Skeletal muscle tissue (tissue), 4 donors: ENCODE data around the gene RAPGEF6. TPM values are rescaled to one million over a fixed set of nuclear protein-coding genes. Genes with fewer than 3 reads are reported as not detected.

Experiments used
- H3K27ac ChIP-seq: one replicate; pipeline ENCODE4 v1.7.0; 2013; ENCODE audit warnings: mild to moderate bottlenecking, low read depth, low read length, inconsistent platforms
- H3K27me3 ChIP-seq, 3 donors: one replicate each; pipeline ENCODE4 v1.7.0; 2013; ENCODE audit warnings: low read length in 3 of 3; ENCODE audit not compliant: control insufficient read depth in 3 of 3, insufficient read depth in 3 of 3
- H3K36me3 ChIP-seq, 3 donors: one replicate each; pipeline ENCODE4 v1.7.0; 2013; ENCODE audit warnings: low read length in 3 of 3; ENCODE audit not compliant: control insufficient read depth in 3 of 3, insufficient read depth in 3 of 3
- H3K4me1 ChIP-seq, 3 donors: one replicate each; pipeline ENCODE4 v1.7.0; 2013; ENCODE audit warnings: low read length in 3 of 3, mild to moderate bottlenecking in 3 of 3; ENCODE audit not compliant: control insufficient read depth in 3 of 3, insufficient read depth in 3 of 3
- H3K4me3 ChIP-seq, 3 donors: one replicate each; pipeline ENCODE4 v1.7.0; 2013; ENCODE audit warnings: low read length in 3 of 3
- H3K9ac ChIP-seq, 3 donors: one replicate each; pipeline ENCODE4 v1.7.0; 2013; ENCODE audit warnings: low read length in 3 of 3, mild to moderate bottlenecking in 3 of 3, moderate library complexity in 2 of 3, low read depth in 1 of 3
- H3K9me3 ChIP-seq, 3 donors: one replicate each; pipeline ENCODE4 v1.7.0; 2013; ENCODE audit warnings: low read length in 3 of 3; ENCODE audit not compliant: control insufficient read depth in 3 of 3
- total RNA-seq: library from RNA; depleted of rRNA; stranded (reverse); fragments of >200 nt; gene quantifications from one replicate; pipeline ENCODE4 v1.2.3, GENCODE V29; 2014
- donor health status: Osteomylitis.

Gene RAPGEF6
- total RNA-seq, 1 donor from 2014 or later = 29.7 TPM

DNA sequence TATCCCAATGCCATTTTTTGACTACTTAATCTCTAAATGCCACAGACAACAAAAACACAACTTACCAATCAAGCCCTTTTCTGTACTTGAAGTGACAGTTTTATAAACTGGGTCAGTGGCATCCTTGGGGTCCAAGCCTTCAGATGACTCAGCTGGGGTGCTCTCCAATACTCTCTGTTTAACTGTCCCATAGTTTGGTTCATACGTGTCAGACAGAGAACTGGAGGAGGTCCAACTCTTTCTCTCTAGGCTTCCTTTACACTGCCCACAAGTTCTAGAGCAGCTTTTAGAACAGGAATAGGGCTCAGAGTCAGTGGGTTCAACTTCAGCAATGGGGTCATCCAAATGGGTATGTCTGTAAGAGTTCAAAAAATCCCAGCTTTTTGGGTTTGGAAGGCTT lies 204.2 kb downstream of the RAPGEF6 start:
- peaks cover 7 to 44% (median 33%) of the 10 kb centered on the region in 3 donors for H3K36me3 ChIP-seq

GRCh38 chr5:131426011-131426410 lies 209.0 kb downstream of the RAPGEF6 start:
- H3K27ac ChIP-seq = no peak overlapping the region
- H3K9ac ChIP-seq = no peak overlapping the region
- H3K9me3 ChIP-seq = no peaks in the 10 kb centered on the region
- H3K36me3 ChIP-seq = peaks cover 4 to 26% (median 23%) of the 10 kb centered on the region in 3 donors
- no peaks in the 10 kb centered on the region for H3K27me3 ChIP-seq
- no peak overlapping the region for H3K4me3 ChIP-seq
- H3K4me1 ChIP-seq = no peaks in the 10 kb centered on the region

More for the DNA sequence above, 204.2 kb downstream of the RAPGEF6 start:
- H3K9ac ChIP-seq = no peak overlapping the region
- no peaks in the 10 kb centered on the region for H3K4me1 ChIP-seq
- H3K27me3 ChIP-seq = no peaks in the 10 kb centered on the region
- H3K27ac ChIP-seq = no peak overlapping the region
- H3K4me3 ChIP-seq = no peak overlapping the region
- H3K9me3 ChIP-seq = no peaks in the 10 kb centered on the region

GRCh38 chr5:131423056-131423455 lies 212.0 kb downstream of the RAPGEF6 start:
- Histone ChIP-seq H3K9ac (no peak overlapping the region), H3K4me3 (no peak overlapping the region), H3K36me3 (peaks cover 2 to 17% (median 9%) of the 10 kb centered on the region in 3 donors), H3K27ac (no peak overlapping the region), H3K4me1 (no peaks in the 10 kb centered on the region), H3K9me3 (no peaks in the 10 kb centered on the region), H3K27me3 (no peaks in the 10 kb centered on the region)

DNA sequence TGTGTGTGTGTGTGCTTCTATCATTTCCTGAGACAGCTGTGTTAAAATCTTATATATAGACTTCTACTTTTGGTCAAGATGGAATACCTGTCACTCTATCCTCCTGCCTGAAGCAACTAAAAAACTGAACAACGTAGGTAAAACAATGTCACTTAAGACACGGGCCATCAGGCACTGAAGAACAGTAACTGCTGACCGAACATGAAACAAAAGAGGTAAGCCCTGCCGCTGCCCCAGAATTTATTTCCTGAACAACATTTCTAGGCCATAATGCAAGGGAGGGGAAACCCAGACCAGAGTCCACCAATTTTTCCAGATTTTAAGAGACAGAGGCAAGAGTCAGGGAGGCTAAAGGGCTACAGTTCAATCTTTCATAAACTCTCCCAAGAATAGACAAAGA lies 215.2 kb downstream of the RAPGEF6 start:
- H3K36me3 ChIP-seq = peaks cover 0 to 3% (median 2%) of the 10 kb centered on the region in 3 donors
- no peak overlapping the region for H3K4me3 ChIP-seq
- H3K9me3 ChIP-seq = no peaks in the 10 kb centered on the region
- no peaks in the 10 kb centered on the region for H3K4me1 ChIP-seq
- H3K27ac ChIP-seq = no peak overlapping the region
- no peak overlapping the region for H3K9ac ChIP-seq
- no peaks in the 10 kb centered on the region for H3K27me3 ChIP-seq

GRCh38 chr5:131418846-131419245 lies 216.2 kb downstream of the RAPGEF6 start:
- Histone ChIP-seq H3K9me3 (no peaks in the 10 kb centered on the region), H3K4me1 (no peaks in the 10 kb centered on the region), H3K27ac (no peak overlapping the region), H3K4me3 (no peak overlapping the region), H3K27me3 (no peaks in the 10 kb centered on the region), H3K36me3 (peaks cover 0 to 3% (median 2%) of the 10 kb centered on the region in 3 donors), H3K9ac (no peak overlapping the region)

DNA sequence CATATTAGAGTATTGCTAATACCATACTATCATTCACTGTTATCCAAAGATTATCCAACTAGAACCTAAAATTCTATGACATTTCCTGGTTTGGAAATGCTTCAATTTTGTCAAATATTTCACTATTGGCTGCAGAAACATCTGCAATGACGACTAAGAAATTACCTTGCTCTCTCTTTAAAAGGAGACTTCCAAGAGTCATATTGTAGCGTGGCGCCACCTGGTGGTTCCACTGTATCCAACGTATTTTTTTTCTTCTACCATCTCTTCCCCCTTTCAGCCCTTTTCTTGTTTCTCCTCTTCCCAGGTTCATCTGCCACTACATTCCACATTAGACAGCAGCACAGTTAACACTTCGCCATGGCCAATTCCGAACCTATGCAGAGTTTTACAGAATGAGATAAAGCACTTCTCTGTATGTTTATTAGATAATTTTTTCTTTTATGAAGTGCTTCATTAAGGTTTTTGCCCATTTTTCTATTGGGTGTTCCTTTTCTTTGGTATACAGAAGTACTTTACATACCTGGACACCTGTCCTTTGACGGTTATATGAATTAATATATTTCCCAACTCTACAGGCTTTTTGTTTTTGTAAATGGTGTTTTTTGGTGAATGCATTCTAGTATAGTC lies 217.7 kb downstream of the RAPGEF6 start:
- Histone ChIP-seq H3K4me3 (no peak overlapping the region), H3K4me1 (no peaks in the 10 kb centered on the region), H3K36me3 (peaks cover 0 to 3% (median 0%) of the 10 kb centered on the region in 3 donors), H3K9me3 (no peaks in the 10 kb centered on the region), H3K27me3 (no peaks in the 10 kb centered on the region), H3K9ac (no peak overlapping the region), H3K27ac (no peak overlapping the region)

- no peaks in the 10 kb centered on the region for H3K4me1 ChIP-seq
- no peak overlapping the region for H3K4me3 ChIP-seq
- H3K9me3 ChIP-seq = no peaks in the 10 kb centered on the region
- H3K36me3 ChIP-seq = peaks cover 0 to 3% (median 0%) of the 10 kb centered on the region in 3 donors
- no peaks in the 10 kb centered on the region for H3K27me3 ChIP-seq
- H3K9ac ChIP-seq = no peak overlapping the region
- H3K27ac ChIP-seq = no peak overlapping the region
Measured at GRCh38 chr5:131416729-131417128, 218.3 kb downstream of the RAPGEF6 start.

- Histone ChIP-seq H3K27me3 (no peaks in the 10 kb centered on the region), H3K9ac (no peak overlapping the region), H3K4me3 (no peak overlapping the region), H3K9me3 (no peaks in the 10 kb centered on the region), H3K27ac (no peak overlapping the region), H3K4me1 (no peaks in the 10 kb centered on the region), H3K36me3 (no peaks in the 10 kb centered on the region)
Measured at GRCh38 chr5:131413605-131414559, 221.1 kb downstream of the RAPGEF6 start.

DNA sequence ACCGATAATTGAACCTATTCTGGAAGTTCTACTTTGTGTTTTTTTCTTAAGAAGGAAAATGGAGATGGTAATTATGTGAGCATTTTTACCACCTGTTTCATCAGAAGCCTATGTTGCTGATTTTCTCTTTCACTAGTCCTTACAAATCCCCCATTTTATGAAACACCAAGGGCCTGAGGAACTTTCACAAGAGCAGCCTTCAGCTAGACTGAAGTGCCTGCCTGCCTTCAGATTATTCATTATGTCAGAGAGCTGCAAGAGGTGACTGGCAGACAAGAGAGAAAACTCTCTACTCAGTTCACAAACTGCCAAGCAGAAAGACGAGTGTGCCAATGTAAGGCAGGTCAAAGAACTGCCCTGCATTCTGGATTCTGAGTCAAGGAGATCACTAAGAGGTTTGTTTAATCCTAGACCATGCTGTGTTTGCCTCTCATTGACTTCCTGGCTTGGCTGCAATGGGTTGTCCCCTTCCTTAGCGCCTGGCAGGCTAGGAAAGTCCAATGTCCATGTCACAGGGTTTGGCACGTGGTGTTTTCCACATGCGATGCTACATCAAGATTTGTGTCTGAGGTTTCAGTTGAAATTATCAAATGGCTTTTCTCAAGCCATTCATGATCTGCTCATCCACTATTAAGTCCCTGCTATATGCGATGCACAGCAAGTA lies 227.9 kb downstream of the RAPGEF6 start:
- Histone ChIP-seq H3K27me3 (no peaks in the 10 kb centered on the region), H3K4me3 (no peak overlapping the region), H3K4me1 (no peaks in the 10 kb centered on the region), H3K9me3 (no peaks in the 10 kb centered on the region), H3K9ac (no peak overlapping the region), H3K36me3 (peaks cover 9 to 30% (median 11%) of the 10 kb centered on the region in 3 donors), H3K27ac (no peak overlapping the region)
